B cell (primary cell): ENCODE data around the gene WNK1. TPM values are rescaled to one million over a fixed set of nuclear protein-coding genes. Genes with fewer than 3 reads are reported as not detected.

ENCODE experiments used
- ATAC-seq: fragments of 200-7000 bp; cut with Tn5 transposase; one replicate; pipeline ENCODE4 v1.10.0; 2021; ENCODE audit warnings: low read depth, mild to moderate bottlenecking, moderate number of reproducible peaks, moderate library complexity
- CTCF ChIA-PET: fragments of 350-600 bp; sonication (Branson Sonifier 250); formaldehyde crosslinking; loops from one replicate; lab custom pipeline; 2021; ENCODE audit warnings: antibody characterized with exemption, inconsistent platforms; lab: Charles Lee
- POLR2A ChIA-PET: fragments of 350-600 bp; sonication (Branson Sonifier 250); formaldehyde crosslinking; loops from one replicate; lab custom pipeline; 2021; ENCODE audit warnings: antibody characterized with exemption; lab: Charles Lee
- DNase-seq: peaks from one replicate; pipeline ENCODE4 v3.0.0; 2013
- H2AFZ ChIP-seq: 2 replicates; pipeline ENCODE4 v1.6.1; 2012; ENCODE audit warnings: mild to moderate bottlenecking, low read depth, low read length; ENCODE audit not compliant: insufficient read depth, poor library complexity, severe bottlenecking
- H3K27ac ChIP-seq, 2 donors: 1 replicate in 1 of 2; 2 replicates in 1 of 2; pipeline ENCODE4 v1.5.1; 2012 to 2013; ENCODE audit warnings: low read length in 2 of 2, mild to moderate bottlenecking in 2 of 2, moderate library complexity in 1 of 2
- H3K27me3 ChIP-seq, 4 experiments: fragments of 200-600 bp in 1 of 4; sonication (generic) in 1 of 4; replicated peaks in 1 of 4; 1 replicate in 2 of 4; 2 replicates in 2 of 4; pipeline versions ENCODE4 v1.6.1 to v1.7.0; 2013 to 2016; ENCODE audit warnings: low read length in 3 of 4, mild to moderate bottlenecking in 2 of 4, mixed read lengths in 1 of 4, moderate library complexity in 1 of 4; ENCODE audit not compliant: insufficient read depth in 4 of 4, control insufficient read depth in 3 of 4; ENCODE audit errors: control extremely low read depth in 1 of 4
- H3K36me3 ChIP-seq, 2 experiments: replicated peaks in 1 of 2; 1 replicate in 1 of 2; 2 replicates in 1 of 2; pipeline versions ENCODE4 v1.6.1 to v1.7.1; 2013; ENCODE audit warnings: low read length in 1 of 2; ENCODE audit not compliant: insufficient read depth in 2 of 2, control insufficient read depth in 1 of 2; ENCODE audit errors: control extremely low read depth in 1 of 2, extremely low read depth in 1 of 2
- H3K4me1 ChIP-seq, 2 donors: fragments of 200-600 bp in 1 of 2; sonication (generic) in 1 of 2; 1 replicate in 1 of 2; 2 replicates in 1 of 2; pipeline versions ENCODE4 v1.5.1 to v1.6.1; 2013 to 2017; ENCODE audit warnings: low read length in 2 of 2; ENCODE audit not compliant: control insufficient read depth in 2 of 2, insufficient read depth in 2 of 2
- H3K4me2 ChIP-seq: replicated peaks from 2 replicates; pipeline ENCODE3; 2012; ENCODE audit warnings: mild to moderate bottlenecking, low read depth, low read length; ENCODE audit not compliant: poor library complexity, severe bottlenecking
- H3K4me3 ChIP-seq, 5 experiments: fragments of 200-600 bp in 1 of 5; sonication (generic) in 1 of 5; 1 replicate in 3 of 5; 2 replicates in 2 of 5; pipeline versions ENCODE4 v1.5.1 to v1.7.0; 2011 to 2016; ENCODE audit warnings: low read length in 4 of 5, mild to moderate bottlenecking in 4 of 5, low read depth in 2 of 5, control low read depth in 1 of 5, moderate library complexity in 1 of 5; ENCODE audit not compliant: insufficient read depth in 1 of 5; ENCODE audit errors: control extremely low read depth in 1 of 5, extremely low read depth in 1 of 5
- H3K79me2 ChIP-seq: fragments of 200-600 bp; sonication (generic); one replicate; pipeline ENCODE4 v1.6.0; 2016; ENCODE audit warnings: low read length; ENCODE audit not compliant: control insufficient read depth, insufficient read depth
- H3K9ac ChIP-seq: fragments of 200-600 bp; sonication (generic); 2 replicates; pipeline ENCODE4 v1.6.1; 2017; ENCODE audit warnings: mild to moderate bottlenecking, low read length, moderate library complexity
- H3K9me3 ChIP-seq, 3 donors: one replicate each; pipeline versions ENCODE4 v1.6.1 to v1.7.1; 2013; ENCODE audit warnings: low read length in 2 of 3; ENCODE audit not compliant: control insufficient read depth in 2 of 3, insufficient read depth in 1 of 3; ENCODE audit errors: control extremely low read depth in 1 of 3
- H4K20me1 ChIP-seq: 2 replicates; pipeline ENCODE4 v1.6.0; 2012; ENCODE audit warnings: mild to moderate bottlenecking, low read length; ENCODE audit not compliant: insufficient read depth, control insufficient read depth, poor library complexity, severe bottlenecking
- H3K27ac Mint-ChIP-seq: one replicate; pipeline ENCODE4 v1.8.0; 2021; ENCODE audit warnings: mixed read lengths
- H3K27me3 Mint-ChIP-seq: one replicate; pipeline ENCODE4 v1.8.0; 2021; ENCODE audit warnings: mixed read lengths
- H3K4me1 Mint-ChIP-seq: one replicate; pipeline ENCODE4 v1.8.0; 2021; ENCODE audit warnings: mixed read lengths
- H3K4me3 Mint-ChIP-seq: one replicate; pipeline ENCODE4 v1.8.0; 2021; ENCODE audit warnings: mixed read lengths
- H3K9me3 Mint-ChIP-seq: one replicate; pipeline ENCODE4 v1.8.0; 2022; ENCODE audit warnings: mixed read lengths; ENCODE audit not compliant: insufficient read depth
- EZH2 ChIP-seq: IDR thresholded peaks from 2 replicates; pipeline ENCODE4 v1.6.1; 2012; ENCODE audit warnings: borderline replicate concordance, low read depth, mild to moderate bottlenecking, moderate library complexity, low read length; ENCODE audit not compliant: insufficient read depth, poor library complexity, severe bottlenecking
- WGBS: methylation state at CpG from one replicate; pipeline ENCODE4 v1.1.5; 2013; ENCODE audit warnings: missing lambda C conversion rate; ENCODE audit not compliant: insufficient coverage; 5-methylcytosine and 5-hydroxymethylcytosine counted together
- intact Hi-C: fragments of 100-400 bp; cut with micrococcal nuclease; formaldehyde crosslinking; loops from one replicate; pipeline ENCODE4 v1.10.0; 2022
- polyA plus RNA-seq: library from polyadenylated mRNA; depleted of rRNA; stranded (reverse); fragments of >200 nt; gene quantifications from 2 replicates; pipeline ENCODE4 v1.2.3, GENCODE V29; 2012
- total RNA-seq, 2 donors: library from RNA; stranded (reverse); fragments of 120-200 nt in 1 of 2; gene quantifications; 1 replicate in 1 of 2; 2 replicates in 1 of 2; pipeline versions ENCODE4 v1.2.3 to v1.2.4, GENCODE V29; 2013 to 2022
- TF ChIP-seq, protein P1 (sequence below): fragments of 200-600 bp; IDR thresholded peaks from one replicate; pipeline ENCODE4 v1.8.0; 2022; ENCODE audit warnings: antibody characterized with exemption, mild to moderate bottlenecking

Gene WNK1
- total and polyA plus RNA-seq, 2 donors (not counting 1 experiment from before 2014, with no cell fraction given), result 43.9 to 188 TPM

- Histone ChIP-seq H4K20me1 (peaks cover 5% of the 10 kb centered on the region), H3K9me3 (no peaks in the 10 kb centered on the region), H2AFZ (no peak overlapping the region), H3K4me3 (no peak overlapping the region), H3K4me2 (no peak overlapping the region), H3K79me2 (peaks cover 49% of the 10 kb centered on the region), H3K4me1 (no peaks in the 10 kb centered on the region), H3K36me3 (peaks cover 4 to 5% of the 10 kb centered on the region in 2 experiments), H3K9ac (no peak overlapping the region), H3K27ac (no peak overlapping the region), H3K27me3 (no peaks in the 10 kb centered on the region)
- TF ChIP-seq, protein P1, sequence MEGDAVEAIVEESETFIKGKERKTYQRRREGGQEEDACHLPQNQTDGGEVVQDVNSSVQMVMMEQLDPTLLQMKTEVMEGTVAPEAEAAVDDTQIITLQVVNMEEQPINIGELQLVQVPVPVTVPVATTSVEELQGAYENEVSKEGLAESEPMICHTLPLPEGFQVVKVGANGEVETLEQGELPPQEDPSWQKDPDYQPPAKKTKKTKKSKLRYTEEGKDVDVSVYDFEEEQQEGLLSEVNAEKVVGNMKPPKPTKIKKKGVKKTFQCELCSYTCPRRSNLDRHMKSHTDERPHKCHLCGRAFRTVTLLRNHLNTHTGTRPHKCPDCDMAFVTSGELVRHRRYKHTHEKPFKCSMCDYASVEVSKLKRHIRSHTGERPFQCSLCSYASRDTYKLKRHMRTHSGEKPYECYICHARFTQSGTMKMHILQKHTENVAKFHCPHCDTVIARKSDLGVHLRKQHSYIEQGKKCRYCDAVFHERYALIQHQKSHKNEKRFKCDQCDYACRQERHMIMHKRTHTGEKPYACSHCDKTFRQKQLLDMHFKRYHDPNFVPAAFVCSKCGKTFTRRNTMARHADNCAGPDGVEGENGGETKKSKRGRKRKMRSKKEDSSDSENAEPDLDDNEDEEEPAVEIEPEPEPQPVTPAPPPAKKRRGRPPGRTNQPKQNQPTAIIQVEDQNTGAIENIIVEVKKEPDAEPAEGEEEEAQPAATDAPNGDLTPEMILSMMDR, result no peak
- TF ChIP-seq EZH2, result no peak
- ATAC-seq (no peak), DNase-seq (no peak)
- WGBS, result 100% methylated on average over 2 of the region's 2 CpGs
- no peak overlapping the region for H3K4me3 Mint-ChIP-seq
- intact Hi-C loops, result no loop called here
- ChIA-PET POLR2A (no interaction called here), CTCF (interaction anchor here (1.2 kb wide), 1 partner anchor 232 kb away, joined by 5 read pairs; no protein-coding TSS in a partner anchor)
- no peaks in the 10 kb centered on the region for H3K9me3 Mint-ChIP-seq
- H3K27ac Mint-ChIP-seq, result no peak overlapping the region
- peaks cover 27% of the 10 kb centered on the region for H3K4me1 Mint-ChIP-seq
- H3K27me3 Mint-ChIP-seq, result no peaks in the 10 kb centered on the region
Observed at GRCh38 chr12:846421-846820, 94.0 kb downstream of the WNK1 start.

- H3K27ac ChIP-seq, result no peak overlapping the region
- intact Hi-C loops, result no loop called here
- CTCF ChIA-PET, result no interaction called here
- no peaks in the 10 kb centered on the region for H3K27me3 Mint-ChIP-seq
- no peak for ATAC-seq
- POLR2A ChIA-PET, result no interaction called here
- H3K9me3 Mint-ChIP-seq, result no peaks in the 10 kb centered on the region
- no peak overlapping the region for H3K4me3 ChIP-seq
- no peak overlapping the region for H2AFZ ChIP-seq
- H3K79me2 ChIP-seq, result peaks cover 49% of the 10 kb centered on the region
- H3K4me3 Mint-ChIP-seq, result no peak overlapping the region
- 52% methylated on average over 2 of the region's 2 CpGs for WGBS
- H3K9me3 ChIP-seq, result no peaks in the 10 kb centered on the region
- DNase-seq, result no peak
- H3K27ac Mint-ChIP-seq, result peak overlapping the region; percentile 28
- H3K9ac ChIP-seq, result no peak overlapping the region
- no peak overlapping the region for H3K4me2 ChIP-seq
- H3K36me3 ChIP-seq, result peaks cover 0 to 3% of the 10 kb centered on the region in 2 experiments
- peaks cover 5% of the 10 kb centered on the region for H4K20me1 ChIP-seq
- no peaks in the 10 kb centered on the region for H3K27me3 ChIP-seq
- TF ChIP-seq EZH2, result no peak
- TF ChIP-seq, protein P1, result no peak
- no peaks in the 10 kb centered on the region for H3K4me1 ChIP-seq
- H3K4me1 Mint-ChIP-seq, result peaks cover 28% of the 10 kb centered on the region
Observed at GRCh38 chr12:848173-848865, 95.9 kb downstream of the WNK1 start.
